Psoas muscle (tissue), 8 donors: ENCODE results near the gene PSMA1. TPM values are rescaled to one million over a fixed set of nuclear protein-coding genes. Genes with fewer than 3 reads are reported as not detected.

ENCODE experiments used
- ATAC-seq, 4 donors: fragments of 200-7000 bp; cut with Tn5 transposase; one replicate each; pipeline ENCODE4 v1.9.1; 2020; ENCODE audit warnings: moderate library complexity in 3 of 4, mild to moderate bottlenecking in 2 of 4
- DNase-seq, 2 donors: peaks; one replicate each; pipeline ENCODE4 v3.0.0-alpha.2; 2020
- H3K27ac ChIP-seq: fragments of 200-600 bp; one replicate; pipeline ENCODE4 v1.8.0; 2022
- H3K27me3 ChIP-seq, 3 donors: fragments of 200-600 bp in 1 of 3; one replicate each; pipeline versions ENCODE4 v1.6.1 to v1.8.0; 2013 to 2022; ENCODE audit warnings: low read length in 2 of 3, mild to moderate bottlenecking in 2 of 3, moderate library complexity in 1 of 3; ENCODE audit not compliant: insufficient read depth in 3 of 3
- H3K36me3 ChIP-seq, 2 donors: fragments of 200-600 bp in 1 of 2; one replicate each; pipeline versions ENCODE4 v1.6.1 to v1.8.0; 2013 to 2022; ENCODE audit warnings: low read depth in 1 of 2, mild to moderate bottlenecking in 1 of 2, moderate library complexity in 1 of 2; ENCODE audit not compliant: insufficient read depth in 1 of 2
- H3K4me1 ChIP-seq: fragments of 200-600 bp; one replicate; pipeline ENCODE4 v1.8.0; 2022
- H3K4me3 ChIP-seq: fragments of 200-600 bp; one replicate; pipeline ENCODE4 v1.8.0; 2022; ENCODE audit warnings: mild to moderate bottlenecking
- H3K9me3 ChIP-seq: fragments of 200-600 bp; one replicate; pipeline ENCODE4 v1.8.0; 2022
- WGBS, 3 donors: extraction: QIAGEN DNeasy Blood & Tissue Kit; methylation state at CpG; one replicate each; pipeline versions ENCODE4 v1.1.6 to v1.1.7; 2013; 5-methylcytosine and 5-hydroxymethylcytosine counted together
- intact Hi-C, 2 donors: fragments of 100-400 bp; cut with DNase I; formaldehyde crosslinking; loops; one replicate each; pipeline versions ENCODE4 v1.11.0 to v1.14.2; 2022
- polyA plus RNA-seq, 3 donors: library from polyadenylated mRNA; stranded (reverse); fragments of 200-250 nt; gene quantifications; one replicate each; pipeline ENCODE4 v1.2.3, GENCODE V29; 2013
- total RNA-seq, 4 donors: library from RNA; stranded (reverse); fragmentation: NEBNext Ultra II Directional in 2 of 4; extraction: Animal tissue kit (Norgen Biotek cat#: 25700) in 2 of 4; gene quantifications; one replicate each; pipeline versions ENCODE4 v1.2.1 to v1.2.4, GENCODE V29; 2021 to 2023
- TF ChIP-seq, protein P1 (sequence below): fragments of 200-600 bp; IDR thresholded peaks from one replicate; pipeline ENCODE4 v1.8.0; 2022; ENCODE audit warnings: antibody characterized with exemption
- donor health status: healthy with polysubstance abuse.
- donor health status: DM: no; HTN: no; CAD: no; lungs with moderate emphysema.
- donor health status: Bipolar disorder and iron deficiency.
- donor health status: healthy.
- donor health status: DM: yes; HTN: yes; CAD: no.
- donor health status: DM: no; HTN: no; CAD: no.
- donor health status: DM: no; HTN: no; CAD: no.
- donor health status: DM: yes; HTN: yes; CAD: no.

The PSMA1 gene
- total and polyA plus RNA-seq, 7 donors, result 113 to 357 (median 189) TPM

DNA sequence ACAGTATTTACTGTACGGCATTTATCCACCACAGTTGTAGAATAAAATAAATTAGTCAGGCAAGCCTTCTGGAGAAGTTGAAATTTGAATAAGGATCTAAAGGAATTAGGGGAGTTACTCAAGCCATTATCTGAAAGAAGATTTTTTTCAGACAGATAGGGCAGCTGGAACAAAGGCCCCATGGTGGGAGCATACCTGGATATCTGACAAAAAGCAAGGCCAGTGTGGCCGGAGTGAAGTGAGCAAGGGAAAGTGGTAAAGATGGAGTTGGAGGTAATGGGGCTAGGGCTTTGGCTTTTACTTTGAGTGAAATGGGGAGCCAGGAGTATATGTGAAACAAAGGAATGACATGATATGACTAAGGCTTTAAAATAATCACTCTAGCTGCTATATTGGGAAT is 45.7 kb upstream of the PSMA1 start:
- DNase-seq, result no peak
- Histone ChIP-seq H3K4me3 (no peak overlapping the region), H3K9me3 (no peaks in the 10 kb centered on the region), H3K36me3 (no peaks in the 10 kb centered on the region), H3K27me3 (no peaks in the 10 kb centered on the region), H3K27ac (no peak overlapping the region), H3K4me1 (no peaks in the 10 kb centered on the region)
- WGBS, 3 donors, result 87 to 91% (median 89%) methylated on average over 2 of the region's 2 CpGs
- ATAC-seq, result no peak
- TF ChIP-seq, protein P1, sequence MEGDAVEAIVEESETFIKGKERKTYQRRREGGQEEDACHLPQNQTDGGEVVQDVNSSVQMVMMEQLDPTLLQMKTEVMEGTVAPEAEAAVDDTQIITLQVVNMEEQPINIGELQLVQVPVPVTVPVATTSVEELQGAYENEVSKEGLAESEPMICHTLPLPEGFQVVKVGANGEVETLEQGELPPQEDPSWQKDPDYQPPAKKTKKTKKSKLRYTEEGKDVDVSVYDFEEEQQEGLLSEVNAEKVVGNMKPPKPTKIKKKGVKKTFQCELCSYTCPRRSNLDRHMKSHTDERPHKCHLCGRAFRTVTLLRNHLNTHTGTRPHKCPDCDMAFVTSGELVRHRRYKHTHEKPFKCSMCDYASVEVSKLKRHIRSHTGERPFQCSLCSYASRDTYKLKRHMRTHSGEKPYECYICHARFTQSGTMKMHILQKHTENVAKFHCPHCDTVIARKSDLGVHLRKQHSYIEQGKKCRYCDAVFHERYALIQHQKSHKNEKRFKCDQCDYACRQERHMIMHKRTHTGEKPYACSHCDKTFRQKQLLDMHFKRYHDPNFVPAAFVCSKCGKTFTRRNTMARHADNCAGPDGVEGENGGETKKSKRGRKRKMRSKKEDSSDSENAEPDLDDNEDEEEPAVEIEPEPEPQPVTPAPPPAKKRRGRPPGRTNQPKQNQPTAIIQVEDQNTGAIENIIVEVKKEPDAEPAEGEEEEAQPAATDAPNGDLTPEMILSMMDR, result no peak
- intact Hi-C loops, result no loop called here

- Histone ChIP-seq H3K36me3 (no peaks in the 10 kb centered on the region), H3K4me1 (no peaks in the 10 kb centered on the region), H3K9me3 (no peaks in the 10 kb centered on the region), H3K4me3 (no peak overlapping the region), H3K27ac (no peak overlapping the region), H3K27me3 (peaks cover 0 to 3% (median 0%) of the 10 kb centered on the region in 3 donors)
- 19 to 29% (median 29%) methylated on average over 1 of the region's 1 CpG for WGBS, 3 donors
- TF ChIP-seq, protein P1, result no peak
- ATAC-seq (no peak), DNase-seq (no peak)
- intact Hi-C loops, result no loop called here
These were observed 35.6 kb upstream of the PSMA1 start for GRCh38 chr11:14555818-14556217.

GRCh38 chr11:14554959-14555358 is 34.8 kb upstream of the PSMA1 start:
- TF ChIP-seq, protein P1, result no peak
- Histone ChIP-seq H3K27me3 (peaks cover 0 to 3% (median 0%) of the 10 kb centered on the region in 3 donors), H3K4me3 (no peak overlapping the region), H3K9me3 (no peaks in the 10 kb centered on the region), H3K4me1 (no peaks in the 10 kb centered on the region), H3K27ac (no peak overlapping the region), H3K36me3 (no peaks in the 10 kb centered on the region)
- ATAC-seq (peak in 2 of 4 donors; percentile 47 to 58), DNase-seq (no peak)
- 50 to 61% (median 53%) methylated on average over 2 of the region's 2 CpGs for WGBS, 3 donors
- intact Hi-C loops, result no loop called here

DNA sequence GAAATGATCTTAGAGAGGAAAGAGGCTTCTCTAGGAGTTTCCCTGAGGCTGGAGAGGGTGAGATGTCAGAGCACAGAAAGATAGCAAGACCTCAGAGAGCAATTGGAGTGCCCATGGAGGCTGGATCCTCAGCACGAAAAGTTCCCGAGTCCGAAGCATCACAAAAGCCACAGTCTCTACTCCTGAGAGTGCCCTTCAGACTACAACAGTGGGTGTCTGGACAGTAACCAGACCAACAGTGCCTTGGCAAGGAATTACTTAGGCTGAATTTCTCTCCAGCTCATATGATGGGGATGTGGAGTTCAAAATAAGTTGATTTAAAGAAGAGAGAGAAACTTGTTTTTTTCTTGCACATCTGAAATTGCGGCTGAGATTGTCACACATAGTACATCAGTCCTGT is 31.9 kb upstream of the PSMA1 start:
- H3K27me3 ChIP-seq, result no peaks in the 10 kb centered on the region
- no peak overlapping the region for H3K27ac ChIP-seq
- no peak for DNase-seq
- no peak for ATAC-seq
- no peak overlapping the region for H3K4me3 ChIP-seq
- no peaks in the 10 kb centered on the region for H3K36me3 ChIP-seq
- WGBS, 3 donors, result 88 to 94% (median 89%) methylated on average over 4 of the region's 4 CpGs
- H3K4me1 ChIP-seq, result no peaks in the 10 kb centered on the region
- H3K9me3 ChIP-seq, result no peaks in the 10 kb centered on the region
- TF ChIP-seq, protein P1, result no peak
- intact Hi-C loops, result no loop called here

DNA sequence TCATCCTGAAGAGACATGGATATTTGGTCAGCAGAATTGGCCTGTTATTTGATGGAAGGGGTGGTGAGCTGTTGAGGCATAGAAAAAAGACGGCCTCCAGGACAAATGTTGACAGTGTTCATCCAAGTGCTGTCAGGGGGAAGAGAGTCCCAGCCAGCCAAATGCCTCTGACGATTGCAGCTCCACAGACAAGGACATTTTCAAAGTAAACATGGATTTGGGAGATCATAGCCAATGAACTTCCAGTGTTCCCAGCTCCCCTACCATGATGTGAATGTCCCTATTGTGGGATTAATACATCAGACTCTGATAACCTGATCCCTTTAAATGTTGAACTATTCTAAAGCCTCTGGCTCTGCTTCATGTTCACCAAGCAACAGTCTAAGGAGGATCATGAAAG is 31.2 kb upstream of the PSMA1 start:
- no peaks in the 10 kb centered on the region for H3K9me3 ChIP-seq
- no peak overlapping the region for H3K27ac ChIP-seq
- no peak overlapping the region for H3K4me3 ChIP-seq
- no peaks in the 10 kb centered on the region for H3K36me3 ChIP-seq
- DNase-seq, result no peak
- H3K27me3 ChIP-seq, result no peaks in the 10 kb centered on the region
- no peaks in the 10 kb centered on the region for H3K4me1 ChIP-seq
- TF ChIP-seq, protein P1, result no peak
- ATAC-seq, result no peak
- whole genome bisulfite sequencing, 3 donors, result 22 to 32% (median 28%) methylated on average over 2 of the region's 2 CpGs
- intact Hi-C loops, result no loop called here
